Lung (tissue), 12 donors: Measurements from ENCODE around the gene ACTRT2. TPM values are rescaled to one million over a fixed set of nuclear protein-coding genes. Genes with fewer than 3 reads are reported as not detected.

ENCODE experiments used
- ATAC-seq: fragments of 200-7000 bp; cut with Tn5 transposase; one replicate; pipeline ENCODE4 v1.9.1; 2020; ENCODE audit warnings: moderate number of reproducible peaks; ENCODE audit not compliant: insufficient read depth, low FRiP score
- DNase-seq, 3 donors: peaks; one replicate each; pipeline ENCODE4 v3.0.0-alpha.2; 2013 to 2017
- H3K27ac ChIP-seq, 2 donors: one replicate each; pipeline ENCODE4 v1.5.1; 2013; ENCODE audit warnings: mild to moderate bottlenecking in 2 of 2, moderate library complexity in 2 of 2, control low read depth in 1 of 2, inconsistent platforms in 1 of 2, low read depth in 1 of 2, low read length in 1 of 2
- H3K27me3 ChIP-seq, 3 donors: one replicate each; pipeline ENCODE4 v1.5.1; 2013; ENCODE audit warnings: low read length in 2 of 3; ENCODE audit not compliant: control insufficient read depth in 3 of 3, insufficient read depth in 3 of 3
- H3K36me3 ChIP-seq, 4 donors: one replicate each; pipeline ENCODE4 v1.5.1; 2013; ENCODE audit warnings: low read length in 4 of 4, mild to moderate bottlenecking in 1 of 4, moderate library complexity in 1 of 4; ENCODE audit not compliant: control insufficient read depth in 4 of 4, insufficient read depth in 4 of 4
- H3K4me1 ChIP-seq, 5 donors: one replicate each; pipeline ENCODE4 v1.5.1; 2013; ENCODE audit warnings: low read length in 5 of 5, mild to moderate bottlenecking in 2 of 5, moderate library complexity in 1 of 5; ENCODE audit not compliant: control insufficient read depth in 5 of 5, insufficient read depth in 5 of 5
- H3K4me3 ChIP-seq: one replicate; pipeline ENCODE4 v1.5.1; 2013; ENCODE audit warnings: mild to moderate bottlenecking, control low read depth, moderate library complexity
- H3K9ac ChIP-seq, 2 donors: one replicate each; pipeline ENCODE4 v1.5.1; 2013; ENCODE audit warnings: low read length in 2 of 2, control low read depth in 1 of 2; ENCODE audit not compliant: insufficient read depth in 1 of 2
- H3K9me3 ChIP-seq, 4 donors: one replicate each; pipeline ENCODE4 v1.5.1; 2013; ENCODE audit warnings: low read length in 3 of 4, mild to moderate bottlenecking in 1 of 4, moderate library complexity in 1 of 4; ENCODE audit not compliant: control insufficient read depth in 4 of 4, insufficient read depth in 3 of 4
- WGBS, 2 donors: extraction: QIAGEN DNeasy Blood & Tissue Kit; methylation state at CpG; one replicate each; pipeline ENCODE4 v1.1.7; 2013; 5-methylcytosine and 5-hydroxymethylcytosine counted together
- polyA plus RNA-seq, 2 donors: library from polyadenylated mRNA; stranded (reverse); fragments of 200-250 nt; gene quantifications; one replicate each; pipeline ENCODE4 v1.2.1, GENCODE V29; 2013
- total RNA-seq, 2 donors: library from RNA; depleted of rRNA in 1 of 2; stranded (reverse); fragments of >200 nt in 1 of 2; gene quantifications; one replicate each; pipeline ENCODE4 v1.2.1, GENCODE V29; 2014 to 2021
- TF ChIP-seq, protein P1 (sequence below): IDR thresholded peaks from 2 replicates; pipeline ENCODE4 v1.5.1; 2012; ENCODE audit warnings: mild to moderate bottlenecking; ENCODE audit errors: control extremely low read depth, extremely low read depth
- donor health status: control.
- donor health status: control.
- donor health status: Bipolar disorder and iron deficiency.
- donor health status: healthy.
- donor health status: DM: yes; HTN: yes; CAD: no.

The ACTRT2 gene
- total and polyA plus RNA-seq, 4 donors, result not detected

- Histone ChIP-seq H3K36me3 (no peaks in the 10 kb centered on the region), H3K27me3 (no peaks in the 10 kb centered on the region), H3K4me1 (peaks cover 0 to 20% (median 2%) of the 10 kb centered on the region in 5 donors), H3K9ac (no peak overlapping the region), H3K9me3 (no peaks in the 10 kb centered on the region), H3K4me3 (no peak overlapping the region), H3K27ac (no peak overlapping the region)
- DNase-seq, result no peak
- TF ChIP-seq, protein P1, sequence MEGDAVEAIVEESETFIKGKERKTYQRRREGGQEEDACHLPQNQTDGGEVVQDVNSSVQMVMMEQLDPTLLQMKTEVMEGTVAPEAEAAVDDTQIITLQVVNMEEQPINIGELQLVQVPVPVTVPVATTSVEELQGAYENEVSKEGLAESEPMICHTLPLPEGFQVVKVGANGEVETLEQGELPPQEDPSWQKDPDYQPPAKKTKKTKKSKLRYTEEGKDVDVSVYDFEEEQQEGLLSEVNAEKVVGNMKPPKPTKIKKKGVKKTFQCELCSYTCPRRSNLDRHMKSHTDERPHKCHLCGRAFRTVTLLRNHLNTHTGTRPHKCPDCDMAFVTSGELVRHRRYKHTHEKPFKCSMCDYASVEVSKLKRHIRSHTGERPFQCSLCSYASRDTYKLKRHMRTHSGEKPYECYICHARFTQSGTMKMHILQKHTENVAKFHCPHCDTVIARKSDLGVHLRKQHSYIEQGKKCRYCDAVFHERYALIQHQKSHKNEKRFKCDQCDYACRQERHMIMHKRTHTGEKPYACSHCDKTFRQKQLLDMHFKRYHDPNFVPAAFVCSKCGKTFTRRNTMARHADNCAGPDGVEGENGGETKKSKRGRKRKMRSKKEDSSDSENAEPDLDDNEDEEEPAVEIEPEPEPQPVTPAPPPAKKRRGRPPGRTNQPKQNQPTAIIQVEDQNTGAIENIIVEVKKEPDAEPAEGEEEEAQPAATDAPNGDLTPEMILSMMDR, result no peak
- WGBS, 2 donors, result 69 to 83% methylated on average over 11 of the region's 11 CpGs
- no peak for ATAC-seq
Observed at GRCh38 chr1:2978691-2979190, 42.5 kb upstream of the ACTRT2 start.

DNA sequence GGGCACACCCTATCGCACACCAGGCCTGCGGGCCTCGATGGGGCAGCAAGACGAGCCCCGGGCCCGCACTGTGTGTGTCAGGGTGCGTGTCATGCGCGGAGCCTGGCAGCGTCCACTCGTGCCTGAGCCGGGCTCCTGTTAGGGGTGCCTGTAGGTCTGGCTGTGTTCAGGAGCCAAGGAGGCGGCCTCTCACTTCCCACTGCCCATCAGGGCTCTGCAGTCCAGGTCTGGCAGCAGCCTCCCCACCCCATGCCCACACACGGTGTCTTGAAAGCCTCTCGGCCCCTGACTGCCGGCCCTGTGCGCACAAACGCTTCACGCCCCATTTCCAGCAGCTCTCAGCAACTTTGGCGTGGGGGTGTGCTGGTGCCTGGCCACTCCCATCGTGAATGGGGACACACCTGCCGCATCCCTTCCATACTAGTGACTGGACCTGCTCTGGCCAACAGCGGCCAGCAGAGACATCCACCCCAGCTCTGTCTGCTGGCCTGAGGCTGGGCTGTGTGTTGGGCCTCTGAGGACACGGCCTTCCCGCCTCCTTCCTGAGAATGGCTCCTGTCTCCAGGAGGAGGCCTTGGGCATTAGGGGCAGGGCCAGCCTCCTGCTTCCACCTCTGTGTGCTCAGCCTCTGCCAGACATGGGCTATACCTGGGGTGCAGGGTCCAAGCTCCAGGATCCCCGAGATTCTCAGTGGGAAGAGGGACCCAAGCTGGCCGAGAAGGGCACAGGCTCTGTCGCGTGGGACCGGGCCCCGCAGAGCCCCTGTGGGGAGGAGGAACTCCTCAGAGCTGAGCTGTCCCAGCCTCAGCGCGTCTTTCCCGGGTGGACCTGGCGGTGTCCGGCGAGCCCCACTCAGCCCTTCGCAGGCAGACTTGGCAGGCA is 41.8 kb upstream of the ACTRT2 start:
- H3K9me3 ChIP-seq, result no peaks in the 10 kb centered on the region
- WGBS, 2 donors, result 79 to 85% methylated on average over 38 of the region's 38 CpGs
- H3K4me3 ChIP-seq, result no peak overlapping the region
- TF ChIP-seq, protein P1, result no peak
- no peaks in the 10 kb centered on the region for H3K27me3 ChIP-seq
- DNase-seq (no peak), ATAC-seq (no peak)
- H3K4me1 ChIP-seq, result peaks cover 0 to 22% (median 2%) of the 10 kb centered on the region in 5 donors
- no peaks in the 10 kb centered on the region for H3K36me3 ChIP-seq
- H3K9ac ChIP-seq, result no peak overlapping the region
- no peak overlapping the region for H3K27ac ChIP-seq

GRCh38 chr1:2980073-2980791 is 41.0 kb upstream of the ACTRT2 start:
- H3K36me3 ChIP-seq, result no peaks in the 10 kb centered on the region
- H3K4me3 ChIP-seq, result no peak overlapping the region
- WGBS, 2 donors, result 64 to 82% methylated on average over 24 to 25 of the region's 25 CpGs
- peak in 2 of 3 donors; percentile 17 to 29 for DNase-seq
- H3K27me3 ChIP-seq, result no peaks in the 10 kb centered on the region
- no peak overlapping the region for H3K9ac ChIP-seq
- peaks cover 0 to 28% (median 2%) of the 10 kb centered on the region in 5 donors for H3K4me1 ChIP-seq
- TF ChIP-seq, protein P1, result no peak
- H3K27ac ChIP-seq, result no peak overlapping the region
- no peak for ATAC-seq
- no peaks in the 10 kb centered on the region for H3K9me3 ChIP-seq
